Kidney (tissue), 14 donors: ENCODE measurements around the gene PIK3R6. TPM values are rescaled to one million over a fixed set of nuclear protein-coding genes. Genes with fewer than 3 reads are reported as not detected.

ENCODE experiments used
- DNase-seq, 5 donors: peaks; one replicate each; pipeline ENCODE4 v3.0.0-alpha.2; 2013 to 2020
- FAIRE-seq: peaks from 2 replicates; lab custom pipeline; 2012; peaks lifted over from hg19 to GRCh38; lab: Jason Lieb, UNC
- H3K27ac ChIP-seq, 2 donors: one replicate each; pipeline ENCODE4 v1.7.0; 2013; ENCODE audit warnings: low read depth in 2 of 2, low read length in 2 of 2, inconsistent platforms in 1 of 2
- H3K27me3 ChIP-seq: one replicate; pipeline ENCODE4 v1.7.1; 2013; ENCODE audit warnings: low read length, inconsistent platforms; ENCODE audit not compliant: control insufficient read depth, insufficient read depth
- H3K36me3 ChIP-seq, 3 donors: one replicate each; pipeline versions ENCODE4 v1.7.0 to v1.7.1; 2013; ENCODE audit warnings: low read length in 3 of 3, control low read depth in 1 of 3, inconsistent platforms in 1 of 3; ENCODE audit not compliant: insufficient read depth in 3 of 3, control insufficient read depth in 2 of 3
- H3K4me1 ChIP-seq, 3 donors: one replicate each; pipeline versions ENCODE4 v1.7.0 to v1.7.1; 2013; ENCODE audit warnings: low read length in 3 of 3, inconsistent platforms in 1 of 3, low read depth in 1 of 3; ENCODE audit not compliant: control insufficient read depth in 2 of 3, insufficient read depth in 2 of 3
- H3K4me3 ChIP-seq, 3 donors: one replicate each; pipeline versions ENCODE4 v1.7.0 to v1.8.1; 2013; ENCODE audit warnings: low read length in 3 of 3, control low read depth in 1 of 3, inconsistent platforms in 1 of 3
- H3K9ac ChIP-seq, 3 donors: one replicate each; pipeline versions ENCODE4 v1.7.0 to v1.7.1; 2013; ENCODE audit warnings: low read length in 3 of 3, control low read depth in 1 of 3, inconsistent platforms in 1 of 3
- H3K9me3 ChIP-seq, 3 donors: one replicate each; pipeline versions ENCODE4 v1.7.0 to v1.7.1; 2013; ENCODE audit warnings: low read length in 3 of 3, control low read depth in 1 of 3, inconsistent platforms in 1 of 3; ENCODE audit not compliant: control insufficient read depth in 2 of 3, insufficient read depth in 1 of 3
- CTCF ChIP-seq: IDR thresholded peaks from 3 replicates; pipeline ENCODE4 v1.5.1; 2012; ENCODE audit warnings: mild to moderate bottlenecking, moderate library complexity, borderline replicate concordance; ENCODE audit not compliant: insufficient read depth; ENCODE audit errors: extremely low read depth
- intact Hi-C: fragments of 100-400 bp; cut with DNase I; formaldehyde crosslinking; loops from one replicate; pipeline ENCODE4 v1.11.1; 2022
- polyA plus RNA-seq: library from polyadenylated mRNA; stranded (reverse); fragments of 350-450 nt; fragmentation: Illumina TruSeq; extraction: RNeasy Lipid Tissue Mini Kit (QIAGEN cat#74804); gene quantifications from one replicate; pipeline ENCODE4 v1.2.3, GENCODE V29; 2014; ENCODE audit warnings: low read depth, low replicate concordance; ENCODE audit not compliant: insufficient read depth
- total RNA-seq: library from RNA; stranded (reverse); fragmentation: NEBNext Ultra II Directional; extraction: Animal tissue kit (Norgen Biotek cat#: 25700); gene quantifications from one replicate; pipeline ENCODE4 v1.2.1, GENCODE V29; 2021
- donor health status: control.
- donor health status: control.
- donor health status: control.
- donor health status: control.
- donor health status: control.
- donor health status: DM: yes; HTN: yes; CAD: no.
- donor health status: Normal renal cell carcinoma (clear cell type).

PIK3R6 gene
- total and polyA plus RNA-seq, 2 donors from 2014 or later, result 0.17 to 2.3 TPM

DNA sequence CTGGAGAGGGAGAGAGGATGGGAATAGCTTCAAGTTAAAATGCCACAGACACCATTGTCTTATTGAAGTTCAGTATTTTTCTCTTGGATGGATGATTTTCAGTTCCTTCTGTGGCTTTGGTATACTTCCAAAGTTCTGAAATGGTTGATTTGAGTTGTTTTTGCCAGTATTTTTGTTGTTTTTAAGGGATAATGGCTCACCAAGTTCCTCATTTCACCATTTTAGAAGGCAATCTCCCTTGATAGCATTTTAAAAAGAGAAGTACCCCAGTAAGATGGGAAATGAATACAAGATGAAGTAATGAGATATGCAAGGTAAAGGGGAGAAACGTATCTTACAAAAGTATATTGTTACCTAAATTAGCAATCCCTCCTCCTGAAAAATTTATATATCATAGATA lies 90.6 kb downstream of the PIK3R6 start:
- Histone ChIP-seq H3K4me1 (no peaks in the 10 kb centered on the region), H3K9ac (no peak overlapping the region), H3K27me3 (no peaks in the 10 kb centered on the region), H3K4me3 (no peak overlapping the region), H3K36me3 (no peaks in the 10 kb centered on the region), H3K9me3 (no peaks in the 10 kb centered on the region), H3K27ac (no peak overlapping the region)
- intact Hi-C loops, result no loop called here
- no peak for TF ChIP-seq CTCF
- FAIRE-seq (no peak), DNase-seq (no peak)

DNA sequence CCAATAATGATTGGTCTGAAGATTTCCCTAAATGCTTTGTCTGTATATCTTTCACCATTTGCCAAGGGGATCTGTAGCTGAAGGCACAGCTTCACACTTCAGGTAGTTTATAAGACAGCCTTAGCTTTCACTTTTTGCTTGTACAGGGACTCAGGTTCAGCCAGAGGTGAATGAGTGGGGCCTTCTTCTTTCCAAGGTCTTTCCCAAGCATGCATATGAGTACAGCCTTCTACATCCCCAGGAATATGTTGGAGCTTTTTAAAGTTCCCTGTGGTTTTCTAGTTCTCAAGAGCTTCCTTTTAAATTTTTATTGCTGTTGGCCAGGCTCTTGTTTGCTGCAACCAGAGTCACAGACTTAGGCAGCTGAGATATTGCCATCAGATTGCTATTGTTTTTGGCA lies 91.2 kb downstream of the PIK3R6 start:
- no peaks in the 10 kb centered on the region for H3K36me3 ChIP-seq
- peak in 1 of 5 donors; percentile 39 for DNase-seq
- H3K9me3 ChIP-seq, result no peaks in the 10 kb centered on the region
- no peak overlapping the region for H3K27ac ChIP-seq
- no peak overlapping the region for H3K4me3 ChIP-seq
- H3K4me1 ChIP-seq, result no peaks in the 10 kb centered on the region
- TF ChIP-seq CTCF, result no peak
- no peak overlapping the region for H3K9ac ChIP-seq
- FAIRE-seq, result no peak
- H3K27me3 ChIP-seq, result no peaks in the 10 kb centered on the region
- intact Hi-C loops, result no loop called here

GRCh38 chr17:8766731-8767130 lies 100.7 kb downstream of the PIK3R6 start:
- Histone ChIP-seq H3K36me3 (no peaks in the 10 kb centered on the region), H3K4me3 (no peak overlapping the region), H3K4me1 (no peaks in the 10 kb centered on the region), H3K9ac (no peak overlapping the region), H3K27ac (no peak overlapping the region), H3K27me3 (no peaks in the 10 kb centered on the region), H3K9me3 (no peaks in the 10 kb centered on the region)
- TF ChIP-seq CTCF, result no peak
- no peak for DNase-seq
- FAIRE-seq, result no peak
- intact Hi-C loops, result no loop called here

DNA sequence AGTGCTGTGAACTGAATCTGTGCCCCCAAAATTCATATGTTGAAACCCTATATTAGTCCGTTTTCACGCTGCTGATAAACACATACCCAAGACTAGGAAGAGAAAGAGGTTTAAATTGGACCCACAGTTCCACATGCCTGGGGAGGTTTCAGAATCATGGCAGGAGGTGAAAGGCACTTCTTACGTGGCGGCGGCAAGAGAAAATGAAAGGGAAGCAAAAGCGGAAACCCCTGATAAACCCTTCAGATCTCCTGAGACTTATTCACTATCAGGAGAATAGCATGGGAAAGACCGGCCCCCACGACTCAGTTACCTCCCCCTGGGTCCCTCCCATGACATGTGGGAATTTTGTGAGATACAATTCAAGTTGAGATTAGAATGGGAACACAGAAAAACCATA lies 105.5 kb downstream of the PIK3R6 start:
- Histone ChIP-seq H3K27me3 (no peaks in the 10 kb centered on the region), H3K9me3 (no peaks in the 10 kb centered on the region), H3K4me3 (no peak overlapping the region), H3K36me3 (no peaks in the 10 kb centered on the region), H3K4me1 (no peaks in the 10 kb centered on the region), H3K9ac (no peak overlapping the region), H3K27ac (no peak overlapping the region)
- FAIRE-seq (no peak), DNase-seq (no peak)
- no peak for TF ChIP-seq CTCF
- intact Hi-C loops, result no loop called here
